K562 (cell line): ENCODE results near the gene ANKRD27. TPM values are rescaled to one million over a fixed set of nuclear protein-coding genes. Genes with fewer than 3 reads are reported as not detected.

ENCODE experiments used
- ARID2 ChIP-seq: fragments of 450-650 bp; IDR thresholded peaks from 2 replicates; pipeline ENCODE4 v1.6.1; 2017; ENCODE audit warnings: antibody characterized with exemption, mild to moderate bottlenecking
- HNRNPLL ChIP-seq: fragments of 200-400 bp; formaldehyde crosslinking; IDR thresholded peaks from 2 replicates; pipeline ENCODE4 v1.6.1; 2017; ENCODE audit warnings: low read length, low read depth, mild to moderate bottlenecking; ENCODE audit not compliant: poor library complexity, severe bottlenecking
- KDM4B ChIP-seq, 2 experiments: fragments of 450-650 bp in 1 of 2; sonication (generic) in 1 of 2; IDR thresholded peaks; 2 replicates each; pipeline ENCODE4 v1.6.1; 2016 to 2017; ENCODE audit warnings: borderline replicate concordance in 2 of 2, antibody characterized with exemption in 1 of 2, low read depth in 1 of 2, mild to moderate bottlenecking in 1 of 2
- KHSRP ChIP-seq: fragments of 450-650 bp; IDR thresholded peaks from 2 replicates; pipeline ENCODE4 v1.6.1; 2017
- LCOR ChIP-seq: sonication (generic); formaldehyde crosslinking; IDR thresholded peaks from 2 replicates; pipeline ENCODE4 v1.8.0; 2022; ENCODE audit warnings: mild to moderate bottlenecking, missing genetic modification reagents
- OTX1 ChIP-seq: fragments of 450-650 bp; formaldehyde crosslinking; IDR thresholded peaks from 2 replicates; pipeline ENCODE4 v1.4.0; 2022; ENCODE audit warnings: mild to moderate bottlenecking
- PCBP1 ChIP-seq: fragments of 200-400 bp; formaldehyde crosslinking; IDR thresholded peaks from 2 replicates; pipeline ENCODE4 v1.6.1; 2018; ENCODE audit warnings: mild to moderate bottlenecking, low read depth, low read length; ENCODE audit not compliant: poor library complexity, severe bottlenecking
- PCBP2 ChIP-seq: fragments of 200-400 bp; formaldehyde crosslinking; IDR thresholded peaks from 2 replicates; pipeline ENCODE4 v1.6.1; 2018; ENCODE audit warnings: low read length, low read depth, mild to moderate bottlenecking, moderate library complexity; ENCODE audit not compliant: poor library complexity, severe bottlenecking
- POLR3A ChIP-seq: IDR thresholded peaks from 2 replicates; pipeline ENCODE4 v1.6.1; 2011; ENCODE audit warnings: borderline replicate concordance, mild to moderate bottlenecking, moderate library complexity; ENCODE audit not compliant: insufficient read length, insufficient read depth; ENCODE audit errors: extremely low read depth
- RBM15 ChIP-seq: fragments of 200-400 bp; formaldehyde crosslinking; IDR thresholded peaks from 2 replicates; pipeline ENCODE4 v1.6.1; 2018; ENCODE audit warnings: mild to moderate bottlenecking, low read length, moderate library complexity; ENCODE audit not compliant: insufficient read depth
- RBM17 ChIP-seq: fragments of 200-400 bp; formaldehyde crosslinking; IDR thresholded peaks from 2 replicates; pipeline ENCODE4 v1.6.1; 2017; ENCODE audit warnings: low read depth, mild to moderate bottlenecking, low read length, borderline replicate concordance
- SP2 ChIP-seq: IDR thresholded peaks from 2 replicates; pipeline ENCODE4 v1.6.1; 2011; ENCODE audit warnings: mild to moderate bottlenecking, low read depth, low read length, moderate library complexity; ENCODE audit not compliant: poor library complexity, severe bottlenecking; ENCODE audit errors: extremely low read depth
- TFAM ChIP-seq: fragments of 250-450 bp; sonication (Bioruptor Pico); conservative IDR thresholded peaks from 2 replicates; pipeline ENCODE4 v1.5.0; 2021; ENCODE audit warnings: mild to moderate bottlenecking, moderate library complexity
- ZNF354B ChIP-seq: fragments of 250-450 bp; sonication (Bioruptor Pico); IDR thresholded peaks from 2 replicates; pipeline ENCODE4 v1.4.0; 2020
- ZNF766 ChIP-seq: fragments of 200-800 bp; sonication (Bioruptor generic); conservative IDR thresholded peaks from 2 replicates; pipeline ENCODE4 v1.6.1; 2016; ENCODE audit warnings: missing genetic modification characterization, missing compliant biosample characterization
- polyA plus RNA-seq, 8 experiments: library from polyadenylated mRNA; depleted of rRNA in 4 of 8; stranded (reverse) in 5 of 8; unstranded in 3 of 8; fragments of >200 nt; fragmentation: Nextera tagmentation in 2 of 8; fragmentation: Illumina TruSeq in 1 of 8; extraction: Ambion mirVana in 2 of 8; extraction: Trizol in 1 of 8; gene quantifications; 2 replicates each; pipeline versions ENCODE4 v1.2.1 to v1.2.3, GENCODE V29; 2011 to 2014; ENCODE audit warnings: inconsistent platforms in 1 of 8, missing spikeins in 1 of 8
- total RNA-seq, 7 experiments: library from RNA; depleted of rRNA in 6 of 7; stranded (reverse); fragments of >200 nt in 6 of 7; fragmentation: Illumina TruSeq in 2 of 7; extraction: Trizol in 2 of 7; gene quantifications; 2 replicates each; pipeline versions ENCODE4 v1.2.1 to v1.2.3, GENCODE V29; 2011 to 2021; ENCODE audit warnings: low replicate concordance in 1 of 7
- TF ChIP-seq, protein P1 (sequence below): IDR thresholded peaks from 3 replicates; pipeline ENCODE4 v1.6.1; 2011; ENCODE audit warnings: borderline replicate concordance, mild to moderate bottlenecking, moderate library complexity; ENCODE audit not compliant: insufficient read length; ENCODE audit errors: extremely low read depth
- TF ChIP-seq, protein P2 (sequence below): fragments of 250-450 bp; sonication (Bioruptor Pico); IDR thresholded peaks from 2 replicates; pipeline ENCODE4 v1.4.0; 2020; ENCODE audit warnings: mild to moderate bottlenecking, moderate library complexity, borderline replicate concordance
- TF ChIP-seq, protein P3 (sequence below): fragments of 250-450 bp; sonication (Bioruptor Pico); IDR thresholded peaks from 2 replicates; pipeline ENCODE4 v1.8.0; 2021; ENCODE audit warnings: moderate library complexity, mild to moderate bottlenecking, inconsistent platforms
- TF ChIP-seq, protein P4 (sequence below): fragments of 250-450 bp; sonication (Bioruptor Pico); IDR thresholded peaks from 2 replicates; pipeline ENCODE4 v1.5.0; 2021; ENCODE audit warnings: mild to moderate bottlenecking, borderline replicate concordance

Gene ANKRD27
- total and polyA plus RNA-seq, 9 of the 15 experiments (the other 6 are each of a cell fraction or from before 2014, with no cell fraction given) = 5.3 to 71.3 (median 54.2) TPM

DNA sequence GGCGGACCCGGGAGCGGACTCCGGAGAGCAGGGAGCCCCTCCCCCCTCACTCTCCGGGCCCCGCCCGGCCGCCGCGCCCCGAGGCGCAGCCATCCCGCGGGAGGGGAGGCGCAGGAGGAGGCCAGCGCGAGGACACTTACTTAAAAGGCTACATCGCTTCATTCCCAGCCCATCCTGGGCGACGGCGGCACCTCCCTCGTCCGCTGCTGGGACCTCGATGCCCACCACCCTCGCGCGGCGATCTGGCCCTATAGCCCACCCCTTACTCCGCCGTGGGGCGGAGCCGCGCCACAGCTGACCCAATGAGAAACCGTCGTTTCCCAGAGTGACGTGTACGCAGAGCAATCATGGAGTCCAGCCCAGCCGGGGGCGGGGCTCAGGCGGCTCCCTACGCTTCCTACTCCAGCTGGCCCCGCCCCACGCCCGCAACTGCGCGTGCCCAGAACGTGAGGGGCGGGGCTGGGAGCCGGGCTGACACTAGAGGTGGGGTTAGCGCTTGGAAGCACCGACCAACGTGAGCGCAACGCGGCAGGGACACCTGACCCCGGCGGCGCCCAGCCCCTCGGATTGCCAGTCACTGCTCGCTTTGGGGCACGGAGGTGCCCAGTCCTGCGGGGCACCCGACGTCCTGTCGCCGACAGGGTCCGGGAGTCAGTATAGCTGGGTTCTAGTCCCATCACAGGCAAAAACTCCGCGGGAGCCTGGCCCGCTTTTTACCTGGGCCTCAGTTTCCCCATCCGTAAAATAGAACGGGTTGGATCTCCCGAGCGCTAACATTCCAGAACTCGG lies at the start of gene ANKRD27 (continued):
- no peak for TF ChIP-seq TFAM (CRISPR knock-in tag)
- TF ChIP-seq RBM17 = no peak
- TF ChIP-seq, protein P1, sequence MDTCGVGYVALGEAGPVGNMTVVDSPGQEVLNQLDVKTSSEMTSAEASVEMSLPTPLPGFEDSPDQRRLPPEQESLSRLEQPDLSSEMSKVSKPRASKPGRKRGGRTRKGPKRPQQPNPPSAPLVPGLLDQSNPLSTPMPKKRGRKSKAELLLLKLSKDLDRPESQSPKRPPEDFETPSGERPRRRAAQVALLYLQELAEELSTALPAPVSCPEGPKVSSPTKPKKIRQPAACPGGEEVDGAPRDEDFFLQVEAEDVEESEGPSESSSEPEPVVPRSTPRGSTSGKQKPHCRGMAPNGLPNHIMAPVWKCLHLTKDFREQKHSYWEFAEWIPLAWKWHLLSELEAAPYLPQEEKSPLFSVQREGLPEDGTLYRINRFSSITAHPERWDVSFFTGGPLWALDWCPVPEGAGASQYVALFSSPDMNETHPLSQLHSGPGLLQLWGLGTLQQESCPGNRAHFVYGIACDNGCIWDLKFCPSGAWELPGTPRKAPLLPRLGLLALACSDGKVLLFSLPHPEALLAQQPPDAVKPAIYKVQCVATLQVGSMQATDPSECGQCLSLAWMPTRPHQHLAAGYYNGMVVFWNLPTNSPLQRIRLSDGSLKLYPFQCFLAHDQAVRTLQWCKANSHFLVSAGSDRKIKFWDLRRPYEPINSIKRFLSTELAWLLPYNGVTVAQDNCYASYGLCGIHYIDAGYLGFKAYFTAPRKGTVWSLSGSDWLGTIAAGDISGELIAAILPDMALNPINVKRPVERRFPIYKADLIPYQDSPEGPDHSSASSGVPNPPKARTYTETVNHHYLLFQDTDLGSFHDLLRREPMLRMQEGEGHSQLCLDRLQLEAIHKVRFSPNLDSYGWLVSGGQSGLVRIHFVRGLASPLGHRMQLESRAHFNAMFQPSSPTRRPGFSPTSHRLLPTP = no peak
- no peak for TF ChIP-seq ZNF766 (CRISPR knock-in tag)
- peak; percentile 55 for TF ChIP-seq PCBP1
- TF ChIP-seq, protein P2, sequence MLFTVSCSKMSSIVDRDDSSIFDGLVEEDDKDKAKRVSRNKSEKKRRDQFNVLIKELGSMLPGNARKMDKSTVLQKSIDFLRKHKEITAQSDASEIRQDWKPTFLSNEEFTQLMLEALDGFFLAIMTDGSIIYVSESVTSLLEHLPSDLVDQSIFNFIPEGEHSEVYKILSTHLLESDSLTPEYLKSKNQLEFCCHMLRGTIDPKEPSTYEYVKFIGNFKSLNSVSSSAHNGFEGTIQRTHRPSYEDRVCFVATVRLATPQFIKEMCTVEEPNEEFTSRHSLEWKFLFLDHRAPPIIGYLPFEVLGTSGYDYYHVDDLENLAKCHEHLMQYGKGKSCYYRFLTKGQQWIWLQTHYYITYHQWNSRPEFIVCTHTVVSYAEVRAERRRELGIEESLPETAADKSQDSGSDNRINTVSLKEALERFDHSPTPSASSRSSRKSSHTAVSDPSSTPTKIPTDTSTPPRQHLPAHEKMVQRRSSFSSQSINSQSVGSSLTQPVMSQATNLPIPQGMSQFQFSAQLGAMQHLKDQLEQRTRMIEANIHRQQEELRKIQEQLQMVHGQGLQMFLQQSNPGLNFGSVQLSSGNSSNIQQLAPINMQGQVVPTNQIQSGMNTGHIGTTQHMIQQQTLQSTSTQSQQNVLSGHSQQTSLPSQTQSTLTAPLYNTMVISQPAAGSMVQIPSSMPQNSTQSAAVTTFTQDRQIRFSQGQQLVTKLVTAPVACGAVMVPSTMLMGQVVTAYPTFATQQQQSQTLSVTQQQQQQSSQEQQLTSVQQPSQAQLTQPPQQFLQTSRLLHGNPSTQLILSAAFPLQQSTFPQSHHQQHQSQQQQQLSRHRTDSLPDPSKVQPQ (CRISPR knock-in tag) = no peak
- no peak for TF ChIP-seq KDM4B (IDR thresholded peaks at IDR 0.05; ENCODE audit: borderline replicate concordance in 2 of 2, low read depth in 1 of 2)
- no peak for TF ChIP-seq ZNF354B (CRISPR knock-in tag)
- TF ChIP-seq SP2 = peak; percentile 86
- no peak for TF ChIP-seq ARID2
- TF ChIP-seq, protein P3, sequence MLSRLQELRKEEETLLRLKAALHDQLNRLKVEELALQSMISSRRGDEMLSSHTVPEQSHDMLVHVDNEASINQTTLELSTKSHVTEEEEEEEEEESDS (CRISPR knock-in tag) = no peak
- TF ChIP-seq LCOR (CRISPR knock-in tag) = no peak
- TF ChIP-seq, protein P4, sequence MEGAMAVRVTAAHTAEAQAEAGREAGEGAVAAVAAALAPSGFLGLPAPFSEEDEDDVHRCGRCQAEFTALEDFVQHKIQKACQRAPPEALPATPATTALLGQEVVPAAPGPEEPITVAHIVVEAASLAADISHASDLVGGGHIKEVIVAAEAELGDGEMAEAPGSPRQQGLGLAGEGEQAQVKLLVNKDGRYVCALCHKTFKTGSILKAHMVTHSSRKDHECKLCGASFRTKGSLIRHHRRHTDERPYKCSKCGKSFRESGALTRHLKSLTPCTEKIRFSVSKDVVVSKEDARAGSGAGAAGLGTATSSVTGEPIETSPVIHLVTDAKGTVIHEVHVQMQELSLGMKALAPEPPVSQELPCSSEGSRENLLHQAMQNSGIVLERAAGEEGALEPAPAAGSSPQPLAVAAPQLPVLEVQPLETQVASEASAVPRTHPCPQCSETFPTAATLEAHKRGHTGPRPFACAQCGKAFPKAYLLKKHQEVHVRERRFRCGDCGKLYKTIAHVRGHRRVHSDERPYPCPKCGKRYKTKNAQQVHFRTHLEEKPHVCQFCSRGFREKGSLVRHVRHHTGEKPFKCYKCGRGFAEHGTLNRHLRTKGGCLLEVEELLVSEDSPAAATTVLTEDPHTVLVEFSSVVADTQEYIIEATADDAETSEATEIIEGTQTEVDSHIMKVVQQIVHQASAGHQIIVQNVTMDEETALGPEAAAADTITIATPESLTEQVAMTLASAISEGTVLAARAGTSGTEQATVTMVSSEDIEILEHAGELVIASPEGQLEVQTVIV (CRISPR knock-in tag) = no peak
- TF ChIP-seq KHSRP = no peak
- no peak for TF ChIP-seq OTX1 (CRISPR knock-in tag)
- TF ChIP-seq POLR3A = no peak
- TF ChIP-seq PCBP2 = no peak
- TF ChIP-seq RBM15 = no peak
- no peak for TF ChIP-seq HNRNPLL
